Measurements from ENCODE around the gene DCAF17. TPM values are rescaled to one million over a fixed set of nuclear protein-coding genes. Genes with fewer than 3 reads are reported as not detected.

Gene DCAF17
- total and polyA plus RNA-seq, 12 donors = 2.0 to 10.5 (median 7.4) TPM

DNA sequence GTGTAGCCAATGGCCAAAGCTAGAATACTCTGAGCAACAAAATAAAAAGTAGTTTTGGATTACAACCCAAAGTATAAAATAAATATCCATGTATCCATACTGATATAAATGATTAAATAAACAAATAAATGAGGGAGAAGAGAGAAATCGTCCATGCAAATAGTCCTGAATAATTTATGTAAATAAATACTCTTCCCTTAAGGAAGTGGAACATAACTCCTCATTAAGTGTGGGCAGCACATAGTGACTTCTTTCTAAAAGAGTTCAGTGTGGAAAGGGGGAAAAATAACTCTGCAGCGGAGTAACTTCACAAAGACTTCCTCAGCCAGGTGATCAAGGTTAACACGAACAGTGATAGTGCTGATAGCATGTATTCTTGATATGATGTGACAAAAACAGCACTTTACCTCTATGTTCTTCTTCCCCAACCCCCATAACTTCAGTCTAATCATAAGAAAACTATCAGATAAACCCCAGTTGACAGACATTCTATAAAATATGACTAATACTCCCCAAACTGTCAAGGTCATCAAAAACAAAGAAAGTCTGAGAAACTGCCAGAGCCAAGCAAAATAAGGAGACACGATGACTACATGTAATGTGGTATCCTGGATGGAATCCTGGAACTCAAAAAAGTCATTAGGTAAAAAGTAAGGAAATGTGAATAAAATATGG, 31.0 kb upstream of the DCAF17 start:
- no peak for DNase-seq
- H3K36me3 ChIP-seq = no peaks in the 10 kb centered on the region
- H3K9me3 ChIP-seq = peaks cover 0 to 15% (median 5%) of the 10 kb centered on the region in 11 donors
- H3K4me1 ChIP-seq = no peaks in the 10 kb centered on the region
- no peaks in the 10 kb centered on the region for H3K27me3 ChIP-seq
- ATAC-seq = no peak
- TF ChIP-seq, protein P1, sequence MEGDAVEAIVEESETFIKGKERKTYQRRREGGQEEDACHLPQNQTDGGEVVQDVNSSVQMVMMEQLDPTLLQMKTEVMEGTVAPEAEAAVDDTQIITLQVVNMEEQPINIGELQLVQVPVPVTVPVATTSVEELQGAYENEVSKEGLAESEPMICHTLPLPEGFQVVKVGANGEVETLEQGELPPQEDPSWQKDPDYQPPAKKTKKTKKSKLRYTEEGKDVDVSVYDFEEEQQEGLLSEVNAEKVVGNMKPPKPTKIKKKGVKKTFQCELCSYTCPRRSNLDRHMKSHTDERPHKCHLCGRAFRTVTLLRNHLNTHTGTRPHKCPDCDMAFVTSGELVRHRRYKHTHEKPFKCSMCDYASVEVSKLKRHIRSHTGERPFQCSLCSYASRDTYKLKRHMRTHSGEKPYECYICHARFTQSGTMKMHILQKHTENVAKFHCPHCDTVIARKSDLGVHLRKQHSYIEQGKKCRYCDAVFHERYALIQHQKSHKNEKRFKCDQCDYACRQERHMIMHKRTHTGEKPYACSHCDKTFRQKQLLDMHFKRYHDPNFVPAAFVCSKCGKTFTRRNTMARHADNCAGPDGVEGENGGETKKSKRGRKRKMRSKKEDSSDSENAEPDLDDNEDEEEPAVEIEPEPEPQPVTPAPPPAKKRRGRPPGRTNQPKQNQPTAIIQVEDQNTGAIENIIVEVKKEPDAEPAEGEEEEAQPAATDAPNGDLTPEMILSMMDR (IDR thresholded peaks at IDR 0.05) = no peak
- WGBS, 2 donors = 82 to 83% methylated on average over 4 of the region's 4 CpGs
- H3K27ac ChIP-seq = no peak overlapping the region
- intact Hi-C loops (cut with DNase I) = no loop called here
- H3K4me3 ChIP-seq = no peak overlapping the region

DNA sequence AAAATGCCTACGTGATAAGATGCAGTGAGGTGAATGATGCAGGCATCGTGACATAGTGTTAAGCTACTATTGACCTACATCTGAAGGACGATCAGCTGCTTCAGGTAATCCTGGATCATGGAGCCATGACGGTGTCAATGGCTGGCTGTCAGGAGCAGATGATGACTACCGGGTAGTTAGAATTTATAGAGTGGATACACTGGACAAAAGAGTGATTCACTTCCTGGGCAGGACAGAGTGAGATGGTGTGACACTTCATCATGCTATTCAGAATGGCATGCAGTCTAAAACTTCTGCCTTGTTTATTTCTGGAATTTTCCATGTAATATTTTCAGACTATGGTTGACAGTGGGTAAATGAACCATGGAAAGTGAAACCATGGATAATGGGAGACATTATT, 29.8 kb upstream of the DCAF17 start:
- Histone ChIP-seq H3K4me3 (no peak overlapping the region), H3K4me1 (no peaks in the 10 kb centered on the region), H3K27me3 (no peaks in the 10 kb centered on the region), H3K27ac (no peak overlapping the region), H3K9me3 (peaks cover 0 to 13% (median 5%) of the 10 kb centered on the region in 11 donors), H3K36me3 (no peaks in the 10 kb centered on the region)
- 76 to 79% methylated on average over 5 of the region's 5 CpGs for WGBS, 2 donors
- DNase-seq (no peak), ATAC-seq (no peak)
- intact Hi-C loops (cut with DNase I) = no loop called here
- TF ChIP-seq, protein P1 (IDR thresholded peaks at IDR 0.05) = no peak

DNA sequence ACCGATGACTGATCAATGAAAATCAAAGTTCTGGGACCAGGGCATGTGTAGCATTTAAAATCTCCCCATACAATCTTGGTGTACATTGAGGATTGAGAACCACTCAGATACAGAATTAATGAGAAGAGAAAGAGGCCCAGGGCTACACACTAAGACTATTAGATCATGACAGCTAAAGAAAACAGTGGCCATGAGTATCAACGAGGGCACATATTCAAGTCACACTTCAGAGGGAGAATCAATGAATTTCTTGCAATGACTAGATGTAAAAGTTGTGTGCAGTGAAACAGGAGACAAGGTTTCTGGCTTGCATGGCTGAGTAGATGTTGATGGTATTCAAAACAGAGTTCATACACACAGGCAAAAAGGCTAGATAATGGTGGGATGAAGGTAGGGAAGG, 29.3 kb upstream of the DCAF17 start:
- H3K27me3 ChIP-seq = no peaks in the 10 kb centered on the region
- 91% methylated on average over 2 of the region's 2 CpGs for WGBS, 2 donors

GRCh38 chr2:171405546-171405945, 28.5 kb upstream of the DCAF17 start:
- Histone ChIP-seq H3K4me1 (peaks cover 0 to 10% (median 0%) of the 10 kb centered on the region in 9 donors), H3K27me3 (no peaks in the 10 kb centered on the region), H3K4me3 (no peak overlapping the region), H3K27ac (no peak overlapping the region), H3K9me3 (peaks cover 0 to 13% (median 5%) of the 10 kb centered on the region in 11 donors), H3K36me3 (no peaks in the 10 kb centered on the region)
- intact Hi-C loops (cut with DNase I) = loop anchor here in 1 of 10 donors (5.0 kb wide), 1 partner anchor 727 kb away; no protein-coding TSS in a partner anchor
- 93 to 100% methylated on average over 1 of the region's 1 CpG for WGBS, 2 donors
- no peak for DNase-seq
- ATAC-seq = no peak
- TF ChIP-seq, protein P1 (IDR thresholded peaks at IDR 0.05) = no peak

More for the DNA sequence above, 29.3 kb upstream of the DCAF17 start:
- Histone ChIP-seq H3K9me3 (peaks cover 0 to 13% (median 5%) of the 10 kb centered on the region in 11 donors), H3K36me3 (no peaks in the 10 kb centered on the region), H3K4me1 (peaks cover 0 to 2% (median 0%) of the 10 kb centered on the region in 9 donors), H3K27ac (no peak overlapping the region), H3K4me3 (no peak overlapping the region)
- no peak for DNase-seq
- TF ChIP-seq, protein P1 (IDR thresholded peaks at IDR 0.05) = no peak
- intact Hi-C loops (cut with DNase I) = loop anchor here in 1 of 10 donors (5.0 kb wide), 1 partner anchor 728 kb away; no protein-coding TSS in a partner anchor
- no peak for ATAC-seq
